ENCODE measurements around the gene YAE1. TPM values are rescaled to one million over a fixed set of nuclear protein-coding genes. Genes with fewer than 3 reads are reported as not detected.

Gene YAE1
- total RNA-seq, result 12.3 and 19.0 TPM in 2 replicates

GRCh38 chr7:39566023-39566921, at the start of gene YAE1:
TSS of gene YAE1 (plus strand) at chr7:39566404. CDS start at chr7:39566419, 15 bp downstream.

Other genes with a start within 250 kb of the YAE1 start
- gene RALA, start 57.2 kb downstream of the YAE1 start, total RNA-seq, result 24.6 and 28.8 TPM in 2 replicates

All from cardiac atrium fibroblast (primary cell).